Hepatocyte (in vitro differentiated cells): ENCODE data around the gene MIEF2. TPM values are rescaled to one million over a fixed set of nuclear protein-coding genes. Genes with fewer than 3 reads are reported as not detected.

ENCODE experiments used
- DNase-seq: peaks from one replicate; pipeline ENCODE4 v3.0.0-alpha.2; 2016; ENCODE audit warnings: low spot score
- H2AFZ ChIP-seq: fragments of 200-600 bp; sonication (generic); 2 replicates; pipeline ENCODE4 v1.6.0; 2016; ENCODE audit warnings: antibody characterized with exemption, mild to moderate bottlenecking
- H3K27ac ChIP-seq: fragments of 200-600 bp; sonication (generic); 2 replicates; pipeline ENCODE4 v1.5.1; 2016; ENCODE audit warnings: mild to moderate bottlenecking
- H3K27me3 ChIP-seq: fragments of 200-600 bp; sonication (generic); 2 replicates; pipeline ENCODE4 v1.6.1; 2016
- H3K36me3 ChIP-seq: fragments of 200-600 bp; sonication (generic); replicated peaks from 2 replicates; pipeline ENCODE4 v1.5.1; 2016; ENCODE audit warnings: low read depth; ENCODE audit not compliant: insufficient read depth
- H3K4me1 ChIP-seq: fragments of 200-600 bp; sonication (generic); 2 replicates; pipeline ENCODE4 v1.5.1; 2016; ENCODE audit warnings: mild to moderate bottlenecking, moderate library complexity; ENCODE audit not compliant: insufficient read depth
- H3K4me2 ChIP-seq: fragments of 200-600 bp; sonication (generic); 2 replicates; pipeline ENCODE4 v1.6.0; 2016
- H3K4me3 ChIP-seq: fragments of 200-600 bp; sonication (generic); 2 replicates; pipeline ENCODE4 v1.5.1; 2016; ENCODE audit warnings: mild to moderate bottlenecking
- H3K79me2 ChIP-seq: fragments of 200-600 bp; sonication (generic); 2 replicates; pipeline ENCODE4 v1.6.0; 2017; ENCODE audit warnings: mild to moderate bottlenecking
- H3K9me2 ChIP-seq: fragments of 200-600 bp; sonication (generic); replicated peaks from 2 replicates; pipeline ENCODE4 v1.6.0; 2017; ENCODE audit warnings: mild to moderate bottlenecking; ENCODE audit not compliant: insufficient read depth
- H3K9me3 ChIP-seq: fragments of 200-600 bp; sonication (generic); 2 replicates; pipeline ENCODE4 v1.5.1; 2016; ENCODE audit warnings: low read depth, mild to moderate bottlenecking
- H4K20me1 ChIP-seq: fragments of 200-600 bp; sonication (generic); 2 replicates; pipeline ENCODE4 v1.6.0; 2016; ENCODE audit warnings: mild to moderate bottlenecking; ENCODE audit not compliant: insufficient read depth, poor library complexity, severe bottlenecking
- EZH2 ChIP-seq: fragments of 200-600 bp; sonication (generic); IDR thresholded peaks from 2 replicates; pipeline ENCODE4 v1.6.1; 2016; ENCODE audit warnings: antibody characterized with exemption, mild to moderate bottlenecking, borderline replicate concordance
- EZH2phosphoT487 ChIP-seq: fragments of 200-600 bp; sonication (generic); IDR thresholded peaks from one replicate; pipeline ENCODE4 v1.6.1; 2018; ENCODE audit warnings: antibody characterized with exemption, mild to moderate bottlenecking, low read depth, moderate library complexity; ENCODE audit not compliant: unreplicated experiment, severe bottlenecking
- WGBS: methylation state at CpG from one replicate; pipeline ENCODE4 v1.1.6; 2016; ENCODE audit warnings: low lambda C conversion rate; ENCODE audit errors: missing lambda C conversion rate; 5-methylcytosine and 5-hydroxymethylcytosine counted together
- polyA plus RNA-seq: library from polyadenylated mRNA; unstranded; fragments of >200 nt; fragmentation: Nextera tagmentation; extraction: Ambion mirVana; gene quantifications from 2 replicates; pipeline ENCODE4 v1.2.1, GENCODE V29; 2016
- total RNA-seq: library from RNA; depleted of rRNA; stranded (reverse); fragments of >200 nt; gene quantifications from 2 replicates; pipeline ENCODE4 v1.2.3, GENCODE V29; 2014
- TF ChIP-seq, protein P1 (sequence below): fragments of 200-600 bp; sonication (generic); IDR thresholded peaks from 2 replicates; pipeline ENCODE4 v1.5.1; 2016; ENCODE audit warnings: antibody characterized with exemption, mild to moderate bottlenecking; ENCODE audit not compliant: poor library complexity

MIEF2 gene
- total and polyA plus RNA-seq, 2 experiments from 2014 or later, result 21.0 to 29.3 TPM

DNA sequence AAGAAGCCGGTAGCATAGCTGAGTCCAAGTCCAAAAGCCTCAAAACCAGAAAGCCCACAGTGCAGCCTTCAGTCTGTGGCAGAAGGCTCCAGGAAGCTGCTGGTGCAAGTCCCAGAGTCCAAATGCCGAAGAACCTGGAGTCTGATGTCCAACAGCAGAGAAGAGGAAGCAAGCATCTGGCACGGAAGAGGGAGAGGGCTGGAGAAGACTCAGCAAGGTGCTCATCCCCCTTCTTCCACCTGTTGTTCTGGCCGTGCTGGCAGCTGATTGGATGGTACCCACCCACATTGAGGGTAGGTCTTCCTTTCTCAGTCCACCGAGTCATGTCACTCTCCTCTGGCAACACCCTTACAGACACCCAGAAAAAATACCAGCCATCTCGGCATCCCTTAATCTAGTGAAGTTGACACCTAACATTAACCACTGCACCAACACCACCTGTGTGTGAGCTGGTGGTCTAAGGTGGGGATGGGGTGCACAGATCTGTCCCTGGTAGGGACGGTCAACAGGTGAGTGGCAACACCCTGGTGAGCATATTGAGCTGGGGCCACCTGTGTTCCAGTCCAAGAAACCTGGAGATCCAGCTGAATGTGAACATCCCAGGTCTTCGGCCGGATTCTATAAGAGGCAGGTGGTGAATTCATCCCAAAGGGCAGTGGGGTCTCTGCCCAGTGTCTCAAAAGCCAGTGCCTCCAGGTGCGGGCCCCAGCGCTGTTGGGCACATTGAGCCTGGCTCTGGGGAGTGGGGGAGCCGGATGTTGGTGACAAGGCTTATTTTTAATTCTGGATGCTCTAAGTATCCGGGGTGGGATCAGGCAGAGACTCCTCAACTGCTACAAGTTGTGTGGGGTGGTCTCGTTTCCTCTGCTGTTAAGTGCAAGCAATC lies 9.8 kb downstream of the MIEF2 start:
- H3K9me2 ChIP-seq, result no peaks in the 10 kb centered on the region
- WGBS, result 95% methylated on average over 14 of the region's 14 CpGs
- H3K4me1 ChIP-seq, result no peaks in the 10 kb centered on the region
- no peak overlapping the region for H3K4me3 ChIP-seq
- no peaks in the 10 kb centered on the region for H3K9me3 ChIP-seq
- no peak overlapping the region for H3K4me2 ChIP-seq
- no peaks in the 10 kb centered on the region for H4K20me1 ChIP-seq
- no peaks in the 10 kb centered on the region for H3K27me3 ChIP-seq
- H3K79me2 ChIP-seq, result no peaks in the 10 kb centered on the region
- TF ChIP-seq, protein P1, sequence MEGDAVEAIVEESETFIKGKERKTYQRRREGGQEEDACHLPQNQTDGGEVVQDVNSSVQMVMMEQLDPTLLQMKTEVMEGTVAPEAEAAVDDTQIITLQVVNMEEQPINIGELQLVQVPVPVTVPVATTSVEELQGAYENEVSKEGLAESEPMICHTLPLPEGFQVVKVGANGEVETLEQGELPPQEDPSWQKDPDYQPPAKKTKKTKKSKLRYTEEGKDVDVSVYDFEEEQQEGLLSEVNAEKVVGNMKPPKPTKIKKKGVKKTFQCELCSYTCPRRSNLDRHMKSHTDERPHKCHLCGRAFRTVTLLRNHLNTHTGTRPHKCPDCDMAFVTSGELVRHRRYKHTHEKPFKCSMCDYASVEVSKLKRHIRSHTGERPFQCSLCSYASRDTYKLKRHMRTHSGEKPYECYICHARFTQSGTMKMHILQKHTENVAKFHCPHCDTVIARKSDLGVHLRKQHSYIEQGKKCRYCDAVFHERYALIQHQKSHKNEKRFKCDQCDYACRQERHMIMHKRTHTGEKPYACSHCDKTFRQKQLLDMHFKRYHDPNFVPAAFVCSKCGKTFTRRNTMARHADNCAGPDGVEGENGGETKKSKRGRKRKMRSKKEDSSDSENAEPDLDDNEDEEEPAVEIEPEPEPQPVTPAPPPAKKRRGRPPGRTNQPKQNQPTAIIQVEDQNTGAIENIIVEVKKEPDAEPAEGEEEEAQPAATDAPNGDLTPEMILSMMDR, result no peak
- no peak for TF ChIP-seq EZH2phosphoT487
- no peak for TF ChIP-seq EZH2
- H3K36me3 ChIP-seq, result no peaks in the 10 kb centered on the region
- no peak for DNase-seq
- H3K27ac ChIP-seq, result no peak overlapping the region
- H2AFZ ChIP-seq, result no peak overlapping the region

DNA sequence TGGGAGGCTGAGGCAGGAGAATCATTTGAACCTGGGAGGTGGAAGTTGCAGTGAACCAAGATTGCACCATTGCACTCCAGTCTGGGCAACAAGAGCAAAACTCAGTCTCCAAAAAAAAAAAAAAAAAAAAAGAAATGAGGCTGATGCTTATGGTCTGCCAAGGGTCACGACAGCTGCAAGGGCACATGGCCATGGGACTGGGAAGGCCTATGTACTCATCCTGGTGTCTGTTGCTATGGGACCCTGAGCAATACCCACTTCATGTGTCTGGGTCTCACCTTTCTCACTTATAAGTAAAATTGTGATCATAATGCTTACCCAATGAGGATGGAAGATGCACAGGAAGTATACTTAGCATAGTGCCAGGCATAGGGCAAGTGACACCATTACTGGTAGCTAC lies 16.6 kb downstream of the MIEF2 start:
- no peaks in the 10 kb centered on the region for H3K79me2 ChIP-seq
- no peaks in the 10 kb centered on the region for H4K20me1 ChIP-seq
- no peak overlapping the region for H3K4me3 ChIP-seq
- no peaks in the 10 kb centered on the region for H3K4me1 ChIP-seq
- H3K27me3 ChIP-seq, result no peaks in the 10 kb centered on the region
- H2AFZ ChIP-seq, result no peak overlapping the region
- H3K9me3 ChIP-seq, result no peaks in the 10 kb centered on the region
- TF ChIP-seq EZH2phosphoT487 (no peak), EZH2 (no peak)
- TF ChIP-seq, protein P1, result no peak
- no peaks in the 10 kb centered on the region for H3K36me3 ChIP-seq
- no peak overlapping the region for H3K27ac ChIP-seq
- no peak for DNase-seq
- H3K9me2 ChIP-seq, result no peaks in the 10 kb centered on the region
- no peak overlapping the region for H3K4me2 ChIP-seq
- 100% methylated on average over 1 of the region's 1 CpG for WGBS

DNA sequence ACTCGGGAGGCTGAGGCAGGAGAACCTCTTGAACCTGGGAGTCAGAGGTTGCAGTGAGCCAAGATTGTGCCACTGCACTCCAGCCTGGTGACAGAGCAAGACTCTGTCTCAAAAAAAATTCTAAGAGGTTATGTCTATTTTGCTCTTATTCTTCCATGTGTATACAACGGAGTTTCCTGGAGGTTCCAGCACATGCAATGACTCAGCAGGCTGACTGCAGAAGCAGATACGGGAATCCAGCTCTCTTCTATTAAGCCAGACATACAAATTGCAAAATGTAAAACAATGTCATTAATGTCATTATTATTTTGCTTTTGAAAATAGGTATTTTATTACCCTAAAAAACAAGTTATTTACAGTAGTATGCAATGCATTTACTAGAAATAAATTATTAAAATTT lies 18.4 kb downstream of the MIEF2 start:
- Histone ChIP-seq H3K27me3 (no peaks in the 10 kb centered on the region), H3K36me3 (no peaks in the 10 kb centered on the region), H3K4me3 (no peak overlapping the region), H3K9me3 (no peaks in the 10 kb centered on the region), H3K4me2 (no peak overlapping the region), H2AFZ (no peak overlapping the region), H4K20me1 (no peaks in the 10 kb centered on the region), H3K9me2 (no peaks in the 10 kb centered on the region), H3K4me1 (no peaks in the 10 kb centered on the region), H3K79me2 (no peaks in the 10 kb centered on the region), H3K27ac (no peak overlapping the region)
- TF ChIP-seq EZH2 (no peak), EZH2phosphoT487 (no peak)
- TF ChIP-seq, protein P1, result no peak
- WGBS, result 85% methylated on average over 3 of the region's 3 CpGs
- DNase-seq, result no peak
